Chondrocyte (in vitro differentiated cells): ENCODE results near the gene HOXB6. TPM values are rescaled to one million over a fixed set of nuclear protein-coding genes. Genes with fewer than 3 reads are reported as not detected.

Source experiments
- DNase-seq: peaks from one replicate; pipeline ENCODE4 v3.0.0; 2021; ENCODE audit warnings: mixed read lengths, low spot score
- H3K27ac Mint-ChIP-seq: one replicate; pipeline ENCODE4 v1.8.0; 2021; ENCODE audit warnings: mild to moderate bottlenecking, moderate library complexity, mixed read lengths; ENCODE audit not compliant: unreplicated experiment
- H3K27me3 Mint-ChIP-seq: 2 replicates; pipeline ENCODE4 v1.8.0; 2021; ENCODE audit warnings: low read depth, mixed read lengths
- H3K36me3 Mint-ChIP-seq: 2 replicates; pipeline ENCODE4 v1.8.0; 2021; ENCODE audit warnings: low read depth, mixed read lengths
- H3K4me1 Mint-ChIP-seq: 2 replicates; pipeline ENCODE4 v1.8.0; 2021; ENCODE audit warnings: low read depth, mild to moderate bottlenecking, mixed read lengths
- H3K4me3 Mint-ChIP-seq: one replicate; pipeline ENCODE4 v1.8.0; 2021; ENCODE audit warnings: mild to moderate bottlenecking, moderate library complexity, mixed read lengths; ENCODE audit not compliant: unreplicated experiment
- H3K9me3 Mint-ChIP-seq: 2 replicates; pipeline ENCODE4 v1.8.0; 2021; ENCODE audit warnings: low read depth, mixed read lengths
- total RNA-seq: library from RNA; stranded (reverse); gene quantifications from 3 replicates; pipeline ENCODE4 v1.2.1, GENCODE V29; 2021
- TF ChIP-seq, protein P1 (sequence below): fragments of 200-600 bp; sonication (generic); IDR thresholded peaks from 2 replicates; pipeline ENCODE4 v1.5.0; 2021; ENCODE audit warnings: antibody characterized with exemption, mild to moderate bottlenecking, moderate library complexity

HOXB6 gene
- total RNA-seq, 1 donor from 2014 or later, result not detected

DNA sequence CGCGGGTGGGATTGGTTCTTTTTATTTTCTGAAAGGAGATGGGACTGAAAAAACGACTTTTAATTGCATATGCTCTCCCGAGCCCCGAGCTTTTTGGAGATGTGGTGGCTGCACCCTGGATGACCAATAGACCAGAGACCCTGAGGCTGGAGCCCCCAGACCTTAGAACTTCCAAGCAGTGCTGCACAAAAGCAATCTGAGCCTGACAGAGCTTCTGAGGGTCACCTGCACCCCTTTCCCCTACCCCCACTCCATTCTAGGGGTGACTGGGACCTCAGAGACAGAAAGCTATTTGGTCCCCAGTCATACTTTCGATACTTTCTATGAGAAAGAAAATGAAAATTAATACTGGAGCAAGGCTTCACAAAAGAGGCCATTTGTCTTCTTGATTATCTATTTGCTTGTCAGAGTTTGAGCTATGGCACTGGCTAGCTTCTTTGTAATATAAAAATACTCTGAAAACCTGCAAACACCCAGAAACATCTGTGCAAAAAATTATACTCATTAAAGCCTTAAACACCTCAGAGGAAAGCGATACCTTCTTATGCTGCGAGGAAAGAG lies 30.2 kb downstream of the HOXB6 start:
- H3K4me1 Mint-ChIP-seq, result no peaks in the 10 kb centered on the region
- H3K27me3 Mint-ChIP-seq, result peaks cover 87% of the 10 kb centered on the region
- TF ChIP-seq, protein P1, sequence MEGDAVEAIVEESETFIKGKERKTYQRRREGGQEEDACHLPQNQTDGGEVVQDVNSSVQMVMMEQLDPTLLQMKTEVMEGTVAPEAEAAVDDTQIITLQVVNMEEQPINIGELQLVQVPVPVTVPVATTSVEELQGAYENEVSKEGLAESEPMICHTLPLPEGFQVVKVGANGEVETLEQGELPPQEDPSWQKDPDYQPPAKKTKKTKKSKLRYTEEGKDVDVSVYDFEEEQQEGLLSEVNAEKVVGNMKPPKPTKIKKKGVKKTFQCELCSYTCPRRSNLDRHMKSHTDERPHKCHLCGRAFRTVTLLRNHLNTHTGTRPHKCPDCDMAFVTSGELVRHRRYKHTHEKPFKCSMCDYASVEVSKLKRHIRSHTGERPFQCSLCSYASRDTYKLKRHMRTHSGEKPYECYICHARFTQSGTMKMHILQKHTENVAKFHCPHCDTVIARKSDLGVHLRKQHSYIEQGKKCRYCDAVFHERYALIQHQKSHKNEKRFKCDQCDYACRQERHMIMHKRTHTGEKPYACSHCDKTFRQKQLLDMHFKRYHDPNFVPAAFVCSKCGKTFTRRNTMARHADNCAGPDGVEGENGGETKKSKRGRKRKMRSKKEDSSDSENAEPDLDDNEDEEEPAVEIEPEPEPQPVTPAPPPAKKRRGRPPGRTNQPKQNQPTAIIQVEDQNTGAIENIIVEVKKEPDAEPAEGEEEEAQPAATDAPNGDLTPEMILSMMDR, result no peak
- peaks cover 1% of the 10 kb centered on the region for H3K36me3 Mint-ChIP-seq
- no peak overlapping the region for H3K27ac Mint-ChIP-seq
- H3K4me3 Mint-ChIP-seq, result no peak overlapping the region
- no peaks in the 10 kb centered on the region for H3K9me3 Mint-ChIP-seq
- no peak for DNase-seq

DNA sequence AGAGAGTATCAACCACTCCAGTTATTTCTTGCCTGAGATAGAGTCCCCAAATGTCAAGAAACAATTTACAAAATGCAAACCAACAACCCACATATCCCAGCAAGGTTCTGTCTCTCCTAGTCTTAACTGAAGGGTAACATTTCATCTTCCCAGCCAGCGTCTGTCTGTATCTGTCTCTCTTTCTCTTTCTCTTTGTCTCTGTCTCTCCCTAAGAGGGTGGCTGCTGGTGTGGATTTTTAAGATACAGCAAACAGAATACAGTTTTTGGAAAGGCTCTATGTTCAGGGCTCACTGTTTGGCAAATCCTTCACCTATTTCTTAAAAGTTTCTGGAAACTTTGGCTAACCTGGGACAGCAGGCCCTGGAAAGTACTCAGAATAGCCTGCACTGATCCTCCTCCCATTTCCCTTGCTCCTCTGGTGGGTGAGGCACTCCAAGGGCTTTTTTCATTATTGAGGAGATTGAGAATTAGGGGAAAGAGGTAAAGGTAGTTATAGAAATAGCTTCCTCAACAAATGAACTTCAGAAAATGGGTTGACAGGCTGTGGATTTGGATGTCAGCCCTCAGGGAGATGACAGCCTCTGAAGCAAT lies 32.9 kb downstream of the HOXB6 start:
- Mint-ChIP-seq H3K36me3 (no peaks in the 10 kb centered on the region), H3K27me3 (peaks cover 79% of the 10 kb centered on the region)

DNA sequence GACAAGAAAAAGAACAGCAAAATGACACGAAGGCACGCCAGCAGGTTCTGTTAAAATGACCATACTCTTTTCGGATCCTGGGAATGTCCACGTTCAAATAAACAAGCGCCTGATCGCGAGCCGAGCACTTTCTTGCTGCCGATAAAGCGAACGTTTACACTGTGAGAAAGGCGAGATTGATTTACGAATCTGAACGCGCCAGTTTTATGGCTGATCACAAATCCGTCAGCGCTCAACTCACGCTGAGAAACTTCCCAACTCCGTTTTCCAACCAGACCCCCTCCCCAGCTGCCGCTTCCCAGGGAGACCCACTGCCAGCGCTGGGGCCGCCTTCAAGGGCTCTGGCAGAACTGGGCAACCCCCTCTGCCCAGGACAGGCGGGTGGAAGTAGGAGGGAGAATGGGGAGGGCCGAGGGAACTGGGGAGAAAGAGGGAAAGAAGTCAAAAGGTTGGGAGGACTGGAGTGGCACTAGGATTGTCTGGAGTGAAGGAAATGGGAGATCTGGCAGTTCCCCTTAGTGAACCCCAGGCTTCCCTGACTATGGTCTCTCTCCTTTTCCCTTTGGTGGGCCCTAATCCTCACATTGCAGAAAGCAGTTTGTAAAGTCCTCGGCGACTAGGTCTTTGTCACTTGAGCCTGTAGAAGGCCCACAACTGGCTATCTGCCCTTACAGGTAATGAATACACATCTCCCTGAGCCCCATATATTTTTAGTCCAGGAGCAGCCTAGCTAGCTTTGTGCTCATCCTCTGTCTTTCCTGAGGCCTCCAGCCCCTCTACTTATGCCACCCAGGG lies 33.6 kb downstream of the HOXB6 start:
- Mint-ChIP-seq H3K36me3 (no peaks in the 10 kb centered on the region), H3K9me3 (no peaks in the 10 kb centered on the region), H3K27ac (no peak overlapping the region), H3K4me3 (no peak overlapping the region), H3K4me1 (no peaks in the 10 kb centered on the region), H3K27me3 (peaks cover 76% of the 10 kb centered on the region)
- TF ChIP-seq, protein P1, result no peak
- DNase-seq, result no peak

More for the DNA sequence above, 32.9 kb downstream of the HOXB6 start:
- Mint-ChIP-seq H3K4me3 (no peak overlapping the region), H3K27ac (no peak overlapping the region), H3K4me1 (no peaks in the 10 kb centered on the region), H3K9me3 (no peaks in the 10 kb centered on the region)
- no peak for DNase-seq
- TF ChIP-seq, protein P1, result no peak

DNA sequence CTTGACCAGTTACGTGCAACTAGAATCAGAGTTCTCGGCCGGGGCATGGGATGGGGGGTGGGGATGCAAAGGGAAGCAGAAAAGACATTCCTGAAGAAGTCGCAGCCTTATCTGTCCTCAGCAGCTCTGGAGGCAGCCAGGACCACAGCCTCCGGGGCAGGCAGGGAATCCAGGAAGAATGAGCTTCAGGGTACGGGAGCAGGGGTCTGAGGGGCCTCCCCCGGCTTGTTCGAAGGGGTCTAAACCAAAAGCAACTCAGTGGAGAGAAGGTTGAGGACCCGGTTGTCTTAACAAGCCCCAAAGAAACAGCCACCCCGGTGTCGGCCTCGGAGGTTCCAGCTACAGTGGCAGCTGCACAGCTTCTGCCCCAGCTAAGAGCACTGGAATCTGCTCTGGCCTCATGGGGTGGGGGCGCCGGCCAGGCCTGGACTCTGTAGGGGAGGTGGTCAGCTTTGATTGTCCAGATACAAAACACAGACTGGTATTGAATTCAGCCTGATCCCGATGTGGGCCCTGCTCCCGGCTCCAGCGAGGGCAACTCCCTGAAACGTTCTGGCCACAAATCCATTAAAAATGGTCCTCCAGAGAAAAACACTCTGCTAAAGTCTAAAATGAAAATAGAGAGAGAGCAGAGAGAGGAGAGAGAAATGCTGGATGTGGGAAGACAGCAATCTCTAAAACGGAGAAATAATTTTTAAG lies 34.3 kb downstream of the HOXB6 start:
- Mint-ChIP-seq H3K4me1 (no peaks in the 10 kb centered on the region), H3K36me3 (no peaks in the 10 kb centered on the region), H3K9me3 (no peaks in the 10 kb centered on the region), H3K27ac (no peak overlapping the region), H3K4me3 (no peak overlapping the region), H3K27me3 (peaks cover 71% of the 10 kb centered on the region)
- no peak for DNase-seq
- TF ChIP-seq, protein P1, result no peak
